Neural cell (in vitro differentiated cells): Measurements from ENCODE around the gene VPS37C. TPM values are rescaled to one million over a fixed set of nuclear protein-coding genes. Genes with fewer than 3 reads are reported as not detected.

Source experiments
- H2AFZ ChIP-seq: fragments of 200-600, 300-800 bp; sonication (generic), shearing (Covaris generic); 2 replicates; pipeline ENCODE4 v1.6.0; 2014; ENCODE audit warnings: low read depth, mild to moderate bottlenecking, antibody characterized with exemption, low read length, moderate library complexity
- H3F3A ChIP-seq: fragments of 200-600 bp; shearing (Covaris generic); 2 replicates; pipeline ENCODE4 v1.6.1; 2016; ENCODE audit warnings: mild to moderate bottlenecking, moderate library complexity, mixed read lengths, antibody characterized with exemption, low read length; ENCODE audit not compliant: insufficient read depth, poor library complexity, severe bottlenecking
- H3K27ac ChIP-seq: fragments of 200-600, 300-800 bp; sonication (generic), shearing (Covaris generic); 2 replicates; pipeline ENCODE4 v1.5.1; 2014; ENCODE audit warnings: mild to moderate bottlenecking, low read length, moderate library complexity
- H3K27me3 ChIP-seq: fragments of 300-800, 200-600 bp; sonication (generic), shearing (Covaris generic); 2 replicates; pipeline ENCODE4 v1.6.0; 2014; ENCODE audit warnings: mild to moderate bottlenecking, low read depth, low read length, moderate library complexity; ENCODE audit not compliant: insufficient read depth
- H3K36me3 ChIP-seq: fragments of 300-800, 200-600 bp; sonication (generic), shearing (Covaris generic); 2 replicates; pipeline ENCODE4 v1.5.1; 2014; ENCODE audit warnings: mild to moderate bottlenecking, antibody characterized with exemption, low read length, moderate library complexity; ENCODE audit not compliant: insufficient read depth
- H3K4me2 ChIP-seq: fragments of 300-800, 200-600 bp; sonication (generic), shearing (Covaris generic); 2 replicates; pipeline ENCODE4 v1.6.0; 2014; ENCODE audit warnings: mild to moderate bottlenecking, low read length
- H3K4me3 ChIP-seq: fragments of 300-800, 200-600 bp; sonication (generic), shearing (Covaris generic); 2 replicates; pipeline ENCODE4 v1.5.1; 2014; ENCODE audit warnings: mild to moderate bottlenecking, low read length, moderate library complexity
- H3K79me2 ChIP-seq: fragments of 200-600 bp; shearing (Covaris generic); replicated peaks from 2 replicates; pipeline ENCODE4 v1.6.0; 2014; ENCODE audit warnings: mild to moderate bottlenecking, low read length, moderate library complexity; ENCODE audit not compliant: insufficient read depth
- H3K9ac ChIP-seq: fragments of 300-800, 200-600 bp; sonication (generic), shearing (Covaris generic); 2 replicates; pipeline ENCODE4 v1.6.1; 2016; ENCODE audit warnings: mild to moderate bottlenecking, low read length, mixed read lengths
- H3K9me2 ChIP-seq: fragments of 200-600 bp; shearing (Covaris generic); 2 replicates; pipeline ENCODE4 v1.6.1; 2016; ENCODE audit warnings: mild to moderate bottlenecking, low read length, mixed read lengths; ENCODE audit not compliant: insufficient read depth
- H3K9me3 ChIP-seq: fragments of 200-600, 300-800 bp; sonication (generic), shearing (Covaris generic); 2 replicates; pipeline ENCODE4 v1.6.1; 2016; ENCODE audit warnings: mild to moderate bottlenecking, mixed run types, low read length, moderate library complexity, mixed read lengths
- H4K20me1 ChIP-seq: fragments of 200-600 bp; shearing (Covaris generic); 2 replicates; pipeline ENCODE4 v1.6.1; 2016; ENCODE audit warnings: mild to moderate bottlenecking, mixed run types; ENCODE audit not compliant: insufficient read depth
- CTCF ChIP-seq: fragments of 450-650 bp; IDR thresholded peaks from 2 replicates; pipeline ENCODE4 v1.5.1; 2014; ENCODE audit warnings: antibody characterized with exemption, mild to moderate bottlenecking, moderate library complexity; ENCODE audit not compliant: poor library complexity, severe bottlenecking
- EP300 ChIP-seq: fragments of 450-650 bp; conservative IDR thresholded peaks from 2 replicates; pipeline ENCODE4 v1.6.1; 2014; ENCODE audit warnings: antibody characterized with exemption, mild to moderate bottlenecking, moderate library complexity; ENCODE audit not compliant: poor library complexity, severe bottlenecking
- EZH2 ChIP-seq: fragments of 200-600, 300-800 bp; shearing (Covaris generic), sonication (generic); IDR thresholded peaks from 2 replicates; pipeline ENCODE4 v1.6.1; 2014; ENCODE audit warnings: antibody characterized with exemption, low read length, borderline replicate concordance, mild to moderate bottlenecking; ENCODE audit not compliant: insufficient read depth, poor library complexity, severe bottlenecking
- MXI1 ChIP-seq: fragments of 450-650 bp; conservative IDR thresholded peaks from 2 replicates; pipeline ENCODE4 v1.6.1; 2014; ENCODE audit warnings: antibody characterized with exemption, mild to moderate bottlenecking; ENCODE audit not compliant: poor library complexity, severe bottlenecking
- POLR2AphosphoS5 ChIP-seq: IDR thresholded peaks from 2 replicates; pipeline ENCODE4 v1.6.1; 2012
- RAD21 ChIP-seq: fragments of 450-650 bp; conservative IDR thresholded peaks from 2 replicates; pipeline ENCODE4 v1.6.1; 2014; ENCODE audit warnings: antibody characterized with exemption, mild to moderate bottlenecking, moderate library complexity
- REST ChIP-seq: IDR thresholded peaks from 2 replicates; pipeline ENCODE4 v1.6.1; 2012; ENCODE audit warnings: borderline replicate concordance
- SMC3 ChIP-seq: fragments of 450-650 bp; conservative IDR thresholded peaks from 2 replicates; pipeline ENCODE4 v1.6.1; 2014; ENCODE audit warnings: antibody characterized with exemption, mild to moderate bottlenecking, moderate library complexity; ENCODE audit not compliant: poor library complexity
- TAF1 ChIP-seq: IDR thresholded peaks from 2 replicates; pipeline ENCODE4 v1.6.1; 2012; ENCODE audit warnings: low read depth
- polyA plus RNA-seq: library from polyadenylated mRNA; depleted of rRNA; stranded (reverse); fragments of >200 nt; gene quantifications from 2 replicates; pipeline ENCODE4 v1.2.3, GENCODE V29; 2014

The VPS37C gene
- polyA plus RNA-seq, 1 donor from 2014 or later = 7.3 TPM

DNA sequence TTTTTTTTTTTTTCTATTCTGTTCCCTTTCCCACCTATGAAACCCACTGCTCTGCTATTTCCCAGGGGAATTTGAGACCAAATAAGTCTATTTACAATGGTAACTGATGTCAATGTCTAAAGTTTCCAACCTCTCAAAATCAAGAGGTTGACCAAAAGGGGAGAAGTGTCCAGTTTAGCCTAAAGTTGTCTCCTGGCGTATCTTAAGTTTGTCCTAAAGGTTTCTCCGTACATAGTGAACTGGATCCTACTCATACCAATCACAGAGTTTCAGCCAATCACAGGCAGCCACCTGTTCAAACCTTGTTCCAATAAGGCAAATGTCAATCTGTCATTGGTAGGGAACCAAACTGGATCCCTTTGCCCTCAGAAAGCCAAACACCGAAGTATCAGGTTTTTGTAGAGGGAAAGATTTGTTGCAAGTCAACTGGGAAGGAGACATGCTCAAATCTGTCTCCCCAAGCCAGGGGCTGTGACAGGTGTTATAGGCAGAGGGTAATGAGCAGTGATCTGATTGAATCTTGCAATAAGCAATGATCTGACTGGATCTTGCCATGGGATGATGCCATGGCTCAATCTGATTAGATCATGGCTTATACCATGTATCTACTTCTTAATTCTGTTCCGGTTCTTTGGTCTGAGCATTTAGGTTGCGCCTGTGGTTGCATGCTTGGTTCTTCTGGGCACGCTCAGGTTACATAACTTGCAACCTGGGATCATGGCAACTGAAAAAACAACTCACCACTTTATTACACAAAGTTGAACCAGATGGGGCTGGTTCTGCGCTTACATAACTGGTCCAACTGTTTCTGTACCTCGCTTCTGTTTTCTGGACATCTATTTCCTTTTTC is 1.1 kb upstream of the VPS37C start:
- Histone ChIP-seq H3K9me2 (no peaks in the 10 kb centered on the region), H3F3A (no peaks in the 10 kb centered on the region), H4K20me1 (no peaks in the 10 kb centered on the region), H3K9me3 (no peaks in the 10 kb centered on the region), H3K27ac (peak overlapping the region; percentile 66), H3K27me3 (no peaks in the 10 kb centered on the region), H3K36me3 (no peaks in the 10 kb centered on the region), H3K4me3 (peak overlapping the region; percentile 80), H2AFZ (peak overlapping the region; percentile 70), H3K9ac (peak overlapping the region; percentile 75), H3K4me2 (peak overlapping the region; percentile 87), H3K79me2 (no peaks in the 10 kb centered on the region)
- TF ChIP-seq TAF1 (no peak), REST (no peak), CTCF (no peak), POLR2AphosphoS5 (no peak), MXI1 (no peak), RAD21 (no peak), EP300 (no peak), SMC3 (no peak), EZH2 (no peak)

DNA sequence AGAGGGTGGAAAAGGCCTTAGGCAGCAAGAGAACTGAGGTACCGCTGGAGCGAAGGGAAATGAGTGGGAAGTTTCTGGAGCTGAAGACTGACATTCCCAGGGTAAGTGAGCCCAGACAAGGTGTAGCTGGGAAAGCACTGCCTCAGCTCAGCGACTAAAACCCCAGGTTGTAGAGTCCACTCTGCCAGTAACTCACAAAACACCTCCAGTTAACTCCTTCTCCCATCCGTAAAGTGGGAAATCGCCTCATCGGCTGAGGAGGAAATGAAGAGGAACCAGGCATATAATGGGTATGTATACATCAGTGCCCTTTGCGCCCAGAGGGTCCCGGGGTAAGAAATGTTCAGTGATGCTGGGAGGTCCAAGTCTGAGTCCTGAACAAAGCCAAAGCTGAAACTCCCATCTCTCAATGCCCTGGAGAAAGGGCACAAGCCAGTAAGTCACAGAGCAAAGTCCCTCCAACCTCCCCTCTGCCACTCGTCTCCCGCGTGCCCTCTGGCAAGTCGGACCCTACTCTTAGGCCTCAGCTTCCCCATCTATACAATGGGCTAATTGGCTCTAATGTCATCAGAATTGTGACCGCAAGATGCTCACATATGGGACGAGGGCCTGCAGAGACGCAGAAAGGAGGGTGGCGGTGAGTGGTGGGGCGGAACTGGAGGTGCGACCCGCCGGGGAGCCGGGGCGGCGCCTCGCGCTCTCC is 588 bp downstream of the VPS37C start:
- Histone ChIP-seq H3K79me2 (peaks cover 6% of the 10 kb centered on the region), H3F3A (no peaks in the 10 kb centered on the region), H3K4me2 (peak overlapping the region; percentile 4), H3K27me3 (no peaks in the 10 kb centered on the region), H3K9me3 (peaks cover 2% of the 10 kb centered on the region), H4K20me1 (no peaks in the 10 kb centered on the region), H3K27ac (peak overlapping the region; percentile 66), H2AFZ (peak overlapping the region; percentile 45), H3K9me2 (no peaks in the 10 kb centered on the region), H3K36me3 (no peaks in the 10 kb centered on the region), H3K9ac (peak overlapping the region; percentile 75), H3K4me3 (peak overlapping the region; percentile 80)
- TF ChIP-seq REST (peak; percentile 29), CTCF (no peak)
